Measurements from ENCODE around the gene HERC3. TPM values are rescaled to one million over a fixed set of nuclear protein-coding genes. Genes with fewer than 3 reads are reported as not detected.

The HERC3 gene
- total and polyA plus RNA-seq, 10 of the 15 experiments (the other 5 are each of a cell fraction or from before 2014, with no cell fraction given) = 0.52 to 18.2 (median 2.8) TPM

GRCh38 chr4:88645994-88646393, 53.7 kb downstream of the HERC3 start:
- FAIRE-seq (no peak), ATAC-seq (no peak), DNase-seq (ENCODE audit: low read depth, low spot score) (no peak)
- H3K79me2 ChIP-seq (ENCODE audit: control insufficient read depth, insufficient read depth, low read length) = no peaks in the 10 kb centered on the region
- in situ Hi-C loops (cut with MboI) = no loop called here
- H3K9ac ChIP-seq (ENCODE audit: control insufficient read depth, insufficient read depth, low read length) = no peak overlapping the region
- no peak overlapping the region for H3K4me2 ChIP-seq (ENCODE audit: control insufficient read depth, insufficient read depth)
- 100% methylated on average over 1 of the region's 1 CpG for WGBS (ENCODE audit: insufficient coverage, insufficient replicate concordance, low lambda C conversion rate, missing lambda C conversion rate)
- intact Hi-C loops (cut with micrococcal nuclease; ENCODE audit: unreplicated experiment) = no loop called here
- H2AFZ ChIP-seq (ENCODE audit: control insufficient read depth, low read depth, low read length) = no peak overlapping the region
- ChIA-PET RAD21 (ENCODE audit: unreplicated experiment) (no interaction called here), POLR2A (no interaction called here), CTCF (no interaction called here), SMC1A (ENCODE audit: uncharacterized antibody, unreplicated experiment) (interaction anchor here (1.5 kb wide), 1 partner anchor 17 kb away, joined by 3 read pairs; no protein-coding TSS in a partner anchor)
- TF ChIP-seq ELK1 (IDR thresholded peaks at IDR 0.05; ENCODE audit: low read depth, low read length) (no peak), IRF4 (IDR thresholded peaks at IDR 0.05; ENCODE audit: low read depth, low read length) (no peak)
- no peak overlapping the region for H3K27ac ChIP-seq (ENCODE audit: control insufficient read depth, insufficient read depth)
- no peaks in the 10 kb centered on the region for H3K36me3 ChIP-seq (ENCODE audit: control insufficient read depth in 2 of 2, insufficient read depth in 2 of 2, low read length in 1 of 2)
- H3K4me1 ChIP-seq (ENCODE audit: control insufficient read depth, insufficient read depth, low read length) = no peaks in the 10 kb centered on the region
- H4K20me1 ChIP-seq (ENCODE audit: control insufficient read depth, insufficient read depth) = no peaks in the 10 kb centered on the region
- no peaks in the 10 kb centered on the region for H3K27me3 ChIP-seq (replicated peaks in 1 of 2; ENCODE audit: control insufficient read depth in 2 of 2, insufficient read depth in 2 of 2, low read length in 1 of 2)
- no peaks in the 10 kb centered on the region for H3K9me3 ChIP-seq (replicated peaks; ENCODE audit: control insufficient read depth, insufficient read depth, low read length)
- no TSS peak for BruUV-seq (replicated peaks)
- H3K4me3 ChIP-seq = no peak overlapping the region

- Histone ChIP-seq H4K20me1 (ENCODE audit: control insufficient read depth, insufficient read depth) (no peaks in the 10 kb centered on the region), H3K27ac (ENCODE audit: control insufficient read depth, insufficient read depth) (no peak overlapping the region), H3K4me2 (ENCODE audit: control insufficient read depth, insufficient read depth) (no peak overlapping the region), H2AFZ (ENCODE audit: control insufficient read depth, low read depth, low read length) (no peak overlapping the region), H3K9ac (ENCODE audit: control insufficient read depth, insufficient read depth, low read length) (no peak overlapping the region), H3K4me3 (no peak overlapping the region), H3K79me2 (ENCODE audit: control insufficient read depth, insufficient read depth, low read length) (no peaks in the 10 kb centered on the region), H3K36me3 (ENCODE audit: control insufficient read depth in 2 of 2, insufficient read depth in 2 of 2, low read length in 1 of 2) (no peaks in the 10 kb centered on the region), H3K27me3 (replicated peaks in 1 of 2; ENCODE audit: control insufficient read depth in 2 of 2, insufficient read depth in 2 of 2, low read length in 1 of 2) (no peaks in the 10 kb centered on the region), H3K9me3 (replicated peaks; ENCODE audit: control insufficient read depth, insufficient read depth, low read length) (no peaks in the 10 kb centered on the region), H3K4me1 (ENCODE audit: control insufficient read depth, insufficient read depth, low read length) (no peaks in the 10 kb centered on the region)
- WGBS (ENCODE audit: insufficient coverage, insufficient replicate concordance, low lambda C conversion rate, missing lambda C conversion rate) = 76% methylated on average over 7 of the region's 7 CpGs
- in situ Hi-C loops (cut with MboI) (no loop called here), intact Hi-C loops (cut with micrococcal nuclease; ENCODE audit: unreplicated experiment) (no loop called here)
- CTCF ChIA-PET = no interaction called here
- BruUV-seq (replicated peaks) = no TSS peak
- no peak for DNase-seq (ENCODE audit: low read depth, low spot score)
- SMC1A ChIA-PET (ENCODE audit: uncharacterized antibody, unreplicated experiment) = interaction anchor here (1.5 kb wide), 1 partner anchor 16 kb away, joined by 3 read pairs; no protein-coding TSS in a partner anchor
- TF ChIP-seq NFYB (IDR thresholded peaks at IDR 0.05; ENCODE audit: insufficient read depth, low read depth, low read length) = no peak
- TF ChIP-seq NRF1 (conservative IDR thresholded peaks at IDR 0.05; ENCODE audit: low read depth, low read length) = no peak
- no peak for TF ChIP-seq KLF5 (IDR thresholded peaks at IDR 0.05; ENCODE audit: partially characterized antibody)
- POLR2A ChIA-PET = no interaction called here
- no peak for ATAC-seq
- RAD21 ChIA-PET (ENCODE audit: unreplicated experiment) = no interaction called here
- no peak for FAIRE-seq
Observed at GRCh38 chr4:88646528-88647280, 54.4 kb downstream of the HERC3 start.
